ENCODE measurements around the gene CD1D. TPM values are rescaled to one million over a fixed set of nuclear protein-coding genes. Genes with fewer than 3 reads are reported as not detected.

Gene CD1D
- polyA plus RNA-seq, 1 of the 3 experiments (the other 2 are of a cell fraction), result not detected

GRCh38 chr1:158191299-158191698 lies 10.6 kb downstream of the CD1D start:
- H3K4me3 ChIP-seq (ENCODE audit: low read depth in 2 of 2, low read length in 1 of 2), result no peak overlapping the region
- no peaks in the 10 kb centered on the region for H3F3A ChIP-seq (replicated peaks; ENCODE audit: insufficient read depth)
- POLR2A ChIA-PET, result no interaction called here
- peaks cover 4% of the 10 kb centered on the region; the same call in 1 of the 2 replicates for H3K27me3 ChIP-seq (ENCODE audit: insufficient read depth)
- DNase-seq, result no peak
- no peak overlapping the region for H3K27ac ChIP-seq (ENCODE audit: low read depth in 2 of 2, low read length in 1 of 2)
- no peak overlapping the region for H2AFZ ChIP-seq (ENCODE audit: low read depth)
- H3K36me3 ChIP-seq (replicated peaks in 1 of 2; ENCODE audit: control insufficient read depth in 1 of 2, insufficient read depth in 2 of 2, low read length in 1 of 2), result no peaks in the 10 kb centered on the region
- H3K4me1 ChIP-seq (ENCODE audit: control insufficient read depth in 1 of 2, insufficient read depth in 2 of 2, low read depth in 1 of 2, low read length in 1 of 2), result peaks cover 0 to 5% of the 10 kb centered on the region in 2 experiments; a peak in 1 of 4 replicates
- no peaks in the 10 kb centered on the region for H3K9me3 ChIP-seq
- no peak overlapping the region for H3K4me2 ChIP-seq
- H3K9me2 ChIP-seq, result no peaks in the 10 kb centered on the region
- CTCF ChIA-PET, result no interaction called here
- no peaks in the 10 kb centered on the region for H3K79me2 ChIP-seq (ENCODE audit: insufficient read depth)
- WGBS (ENCODE audit: low lambda C conversion rate), result 3% methylated on average over 6 of the region's 6 CpGs
- H3K9ac ChIP-seq, result no peak overlapping the region
- H4K20me1 ChIP-seq (ENCODE audit: insufficient read depth), result no peaks in the 10 kb centered on the region
- no peak for TF ChIP-seq SIN3A (IDR thresholded peaks at IDR 0.05; ENCODE audit: borderline replicate concordance, low read depth, low read length)

GRCh38 chr1:158196461-158196860 lies 15.8 kb downstream of the CD1D start:
- no peaks in the 10 kb centered on the region for H3K9me3 ChIP-seq
- ChIA-PET POLR2A (no interaction called here), CTCF (no interaction called here)
- H3K27ac ChIP-seq (ENCODE audit: low read depth in 2 of 2, low read length in 1 of 2), result no peak overlapping the region
- no peak overlapping the region for H3K4me2 ChIP-seq
- no peak overlapping the region for H3K4me3 ChIP-seq (ENCODE audit: low read depth in 2 of 2, low read length in 1 of 2)
- H3K79me2 ChIP-seq (ENCODE audit: insufficient read depth), result no peaks in the 10 kb centered on the region
- H2AFZ ChIP-seq (ENCODE audit: low read depth), result no peak overlapping the region
- no peaks in the 10 kb centered on the region for H3K9me2 ChIP-seq
- DNase-seq, result no peak
- H3F3A ChIP-seq (replicated peaks; ENCODE audit: insufficient read depth), result no peaks in the 10 kb centered on the region
- no peak overlapping the region for H3K9ac ChIP-seq
- no peaks in the 10 kb centered on the region for H3K36me3 ChIP-seq (replicated peaks in 1 of 2; ENCODE audit: control insufficient read depth in 1 of 2, insufficient read depth in 2 of 2, low read length in 1 of 2)
- H4K20me1 ChIP-seq (ENCODE audit: insufficient read depth), result no peaks in the 10 kb centered on the region
- TF ChIP-seq IRF3 (IDR thresholded peaks at IDR 0.05; ENCODE audit: low read depth, low read length) (no peak), SMC3 (IDR thresholded peaks at IDR 0.05; ENCODE audit: low read depth, low read length) (no peak), PBX3 (IDR thresholded peaks at IDR 0.05) (no peak), YY1 (IDR thresholded peaks at IDR 0.05; ENCODE audit: low read depth) (no peak), TCF12 (IDR thresholded peaks at IDR 0.05) (no peak), RAD21 (IDR thresholded peaks at IDR 0.05; ENCODE audit: low read length) (no peak), SIN3A (IDR thresholded peaks at IDR 0.05; ENCODE audit: borderline replicate concordance, low read depth, low read length) (no peak), REST (IDR thresholded peaks at IDR 0.05; ENCODE audit: low read depth, low read length) (no peak), RXRA (IDR thresholded peaks at IDR 0.05; ENCODE audit: borderline replicate concordance, low read depth) (no peak), TAF1 (IDR thresholded peaks at IDR 0.05; ENCODE audit: borderline replicate concordance, low read depth, low read length) (no peak)
- peaks cover 25% of the 10 kb centered on the region for H3K27me3 ChIP-seq (ENCODE audit: insufficient read depth)
- H3K4me1 ChIP-seq (ENCODE audit: control insufficient read depth in 1 of 2, insufficient read depth in 2 of 2, low read depth in 1 of 2, low read length in 1 of 2), result no peaks in the 10 kb centered on the region

All from SK-N-SH (cell line).